AML-193 (cell line): ENCODE measurements around the gene CCDC149.

Experiments
- DNase-seq, 2 experiments: peaks; one replicate each; lab custom pipeline; 2025; lab: John Stamatoyannopoulos, UW

CCDC149 gene

GRCh38 chr4:24802648-24803047 is 110.2 kb downstream of the CCDC149 start:
- DNase-seq = no peak

- DNase-seq = no peak
Measured at GRCh38 chr4:24801136-24801855, 111.5 kb downstream of the CCDC149 start.

GRCh38 chr4:24800325-24800895 is 112.4 kb downstream of the CCDC149 start:
- DNase-seq = no peak

GRCh38 chr4:24799544-24800324 is 113.1 kb downstream of the CCDC149 start:
- no peak for DNase-seq

GRCh38 chr4:24799196-24799543 is 113.7 kb downstream of the CCDC149 start:
- DNase-seq = no peak

- DNase-seq = no peak
Measured at GRCh38 chr4:24798036-24798610, 114.7 kb downstream of the CCDC149 start.

GRCh38 chr4:24796620-24797019 is 116.2 kb downstream of the CCDC149 start:
- no peak for DNase-seq

GRCh38 chr4:24795666-24796381 is 117.0 kb downstream of the CCDC149 start:
- DNase-seq = no peak

DNA sequence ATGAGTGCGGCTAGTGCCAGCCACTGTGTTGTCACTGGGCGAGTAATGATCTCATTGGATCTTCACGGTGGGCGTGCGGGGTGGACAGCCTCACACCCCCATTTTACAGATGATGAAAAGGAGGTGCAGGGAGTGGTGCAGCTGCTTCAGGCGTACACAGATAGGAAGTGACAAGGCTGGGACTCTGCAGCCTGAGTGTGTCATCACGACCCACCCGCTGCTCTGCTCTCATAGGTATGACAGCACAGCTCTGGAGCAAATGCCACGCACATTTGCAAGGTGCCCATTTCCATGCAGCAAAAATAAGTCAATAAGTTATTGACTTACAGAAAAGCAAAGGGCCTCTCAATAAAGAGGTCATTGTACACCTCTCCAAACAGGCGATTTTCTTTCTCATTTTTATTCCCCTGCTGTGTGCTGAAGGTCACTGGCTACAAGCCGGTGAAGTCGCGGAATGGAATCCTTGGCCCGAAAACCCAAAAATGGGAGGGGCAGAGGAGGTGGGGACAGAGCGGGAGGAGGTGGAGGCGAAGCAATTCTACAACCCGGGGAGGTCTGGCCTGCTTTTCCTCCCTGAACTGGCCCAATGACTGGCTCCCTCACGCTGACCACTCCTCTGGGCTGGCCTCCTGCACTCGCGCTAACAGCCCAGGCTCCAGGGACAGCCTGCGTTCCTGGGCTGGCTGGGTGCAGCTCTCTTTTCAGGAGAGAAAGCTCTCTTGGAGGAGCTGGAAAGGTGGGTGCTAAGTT is 117.8 kb downstream of the CCDC149 start, which contains the start of gene SOD3:
Gene SOD3 (plus strand): TSS at position 658 of the 750 bp plus-strand sequence. CDS start 3,949 bp downstream, outside the sequence.
- no peak for DNase-seq

DNA sequence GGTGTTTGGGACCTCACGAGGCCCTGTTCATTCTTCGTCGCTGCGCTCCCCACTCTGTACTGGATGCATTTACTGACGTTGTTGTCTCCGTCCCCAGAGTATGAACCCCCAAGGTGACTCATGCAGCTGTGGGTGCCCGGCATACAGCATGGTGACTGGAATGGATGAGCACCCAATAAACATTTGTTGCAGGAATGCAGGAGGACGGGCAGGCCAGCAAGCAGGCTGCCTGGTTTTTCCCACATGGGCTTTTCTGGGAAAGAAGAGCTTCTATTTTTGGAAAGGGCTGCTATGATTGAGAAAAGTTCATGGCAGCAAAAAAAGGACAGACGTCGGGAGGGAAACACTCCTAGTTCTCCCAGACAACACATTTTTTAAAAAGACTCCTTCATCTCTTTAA is 118.4 kb downstream of the CCDC149 start:
- no peak for DNase-seq

- no peak for DNase-seq
Measured at GRCh38 chr4:24794051-24794450, 118.8 kb downstream of the CCDC149 start.

DNA sequence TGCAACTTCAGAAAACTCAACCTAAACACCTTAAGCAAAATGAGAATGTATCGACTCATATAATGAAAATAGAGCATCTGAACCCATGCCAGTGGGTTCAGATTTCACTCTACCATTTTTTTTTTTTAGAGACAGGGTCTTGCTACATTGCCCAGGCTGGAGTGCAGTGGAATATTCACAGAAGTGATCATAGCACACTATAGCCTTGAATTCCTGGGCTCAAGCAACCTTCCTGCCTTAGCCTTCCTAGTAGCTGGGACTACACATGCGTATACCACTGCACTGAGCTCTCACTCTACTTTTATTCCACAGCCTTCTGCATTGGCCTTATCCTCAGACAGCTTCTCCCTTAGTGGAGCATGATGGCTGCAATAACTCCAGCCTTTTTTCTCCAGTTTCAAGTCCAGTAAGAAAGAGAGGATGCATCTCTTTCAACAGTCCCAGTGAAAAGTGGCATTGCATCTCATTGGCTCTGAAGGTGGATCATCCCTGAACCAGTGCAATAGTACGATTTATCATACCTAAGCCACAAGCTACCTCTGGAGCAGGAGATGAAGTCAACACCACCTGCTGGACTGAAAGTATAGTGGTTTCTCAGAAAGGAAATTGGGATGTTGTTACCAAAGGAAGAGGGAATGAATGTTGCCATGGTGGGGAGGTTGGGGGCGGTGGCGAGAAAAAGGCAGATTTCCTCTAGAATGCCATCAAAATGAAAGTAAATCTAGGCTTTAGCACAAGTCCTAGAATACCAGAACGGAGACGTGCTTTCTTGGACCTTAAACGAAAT is 119.4 kb downstream of the CCDC149 start:
- no peak for DNase-seq

GRCh38 chr4:24792552-24792951 is 120.3 kb downstream of the CCDC149 start:
- DNase-seq = no peak

- no peak for DNase-seq
Measured at GRCh38 chr4:24791043-24791442, 121.8 kb downstream of the CCDC149 start.

DNA sequence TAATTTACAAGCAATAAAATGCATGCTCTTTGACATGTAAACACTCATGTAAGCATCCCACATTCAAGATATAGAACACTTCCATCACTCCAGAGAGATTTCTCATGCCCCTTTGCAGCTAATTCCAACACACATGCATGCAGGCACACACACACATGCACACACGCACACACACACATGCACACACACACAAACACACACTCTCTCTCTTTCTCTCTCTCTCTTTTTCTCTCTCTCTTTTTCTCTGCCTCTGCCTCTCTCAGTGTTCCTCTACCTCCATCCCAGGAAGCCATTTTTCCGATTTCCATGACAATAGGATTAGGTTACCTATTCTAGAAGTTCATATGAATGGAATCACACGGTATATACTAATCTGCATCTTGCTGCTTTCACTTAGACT is 129.3 kb downstream of the CCDC149 start:
- DNase-seq = no peak

GRCh38 chr4:24781999-24782745 is 130.7 kb downstream of the CCDC149 start:
- DNase-seq = no peak

DNA sequence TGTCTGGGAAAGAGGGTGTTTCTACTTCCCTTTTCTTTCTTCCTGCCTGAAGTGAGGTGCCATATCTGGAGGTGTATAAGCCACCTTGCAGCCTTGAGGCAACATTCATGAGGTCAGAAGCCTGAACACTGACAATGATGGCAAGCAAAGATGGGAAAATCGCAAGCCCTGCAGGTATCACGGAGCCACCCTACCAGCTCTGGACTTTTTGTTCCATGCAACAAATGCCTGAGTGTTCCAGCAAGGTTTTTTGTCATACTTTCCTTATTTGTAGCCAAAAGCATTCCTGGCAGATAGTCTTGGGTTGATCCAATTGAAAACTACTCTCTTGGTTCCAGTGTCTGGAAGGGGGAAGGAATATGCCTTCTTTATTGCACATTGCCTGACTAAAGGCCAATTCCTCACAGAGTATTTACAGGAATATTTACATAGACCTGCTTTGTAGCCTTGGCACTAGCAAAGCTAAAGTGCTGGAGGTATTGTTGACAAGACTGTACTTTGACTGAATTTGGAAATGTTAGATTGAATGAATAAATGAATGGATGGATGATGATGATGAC is 131.8 kb downstream of the CCDC149 start:
- DNase-seq = no peak

DNA sequence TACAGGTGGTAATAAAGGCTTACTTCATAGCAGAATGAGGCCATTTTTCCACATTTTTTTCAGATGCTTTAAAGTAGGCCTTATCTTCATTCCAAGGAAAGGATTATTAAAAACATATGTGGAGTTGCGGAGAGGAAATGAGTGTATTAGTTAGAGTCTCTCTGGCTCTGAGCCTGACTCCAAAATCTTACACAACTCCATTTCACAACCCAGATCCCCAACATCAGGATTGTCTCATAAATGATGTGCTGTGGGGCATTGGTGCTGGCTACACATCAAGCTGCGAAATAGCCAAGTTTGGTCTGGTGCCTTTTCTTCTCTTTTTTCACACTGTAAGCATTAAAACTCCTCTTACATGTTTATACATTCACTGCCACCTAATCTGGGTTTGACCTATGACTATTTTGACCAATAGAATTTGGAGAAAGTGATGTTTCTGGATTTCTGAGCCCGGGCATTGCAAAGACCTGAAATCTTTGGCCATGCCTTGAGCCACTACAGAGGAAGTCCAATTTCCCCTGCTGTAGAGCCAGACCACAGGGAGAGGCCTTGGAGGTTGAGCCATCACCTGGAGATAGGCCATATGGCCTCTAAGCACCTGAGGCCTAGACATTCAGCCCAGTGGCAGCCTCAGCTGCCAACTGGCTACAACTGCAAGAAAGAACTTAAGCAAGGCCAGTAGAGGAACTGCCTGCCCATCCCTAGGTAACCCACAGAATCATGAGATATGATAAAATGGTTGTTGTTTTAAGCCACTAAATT is 134.2 kb downstream of the CCDC149 start:
- no peak for DNase-seq
